ENCODE results near the gene EI24. TPM values are rescaled to one million over a fixed set of nuclear protein-coding genes. Genes with fewer than 3 reads are reported as not detected.

EI24 gene
- total RNA-seq, 1 donor from 2014 or later, result 122 TPM

Other genes with a start within 250 kb of the EI24 start
- gene FEZ1, start 73.2 kb upstream of the EI24 start, total RNA-seq, result 52.5 and 54.1 TPM in 2 replicates
- gene STT3A, start 23.4 kb downstream of the EI24 start, total RNA-seq, result 158 and 204 TPM in 2 replicates
- 20.1 and 45.7 TPM in 2 replicates for gene CHEK1, start 55.7 kb downstream of the EI24 start, total RNA-seq
- not detected in 2 replicates for gene ACRV1, start 111.4 kb downstream of the EI24 start, total RNA-seq
- not detected in 2 replicates for gene PATE1, start 176.8 kb downstream of the EI24 start, total RNA-seq
- not detected in 2 replicates for gene PATE2, start 209.4 kb downstream of the EI24 start, total RNA-seq
- gene PATE3, start 218.7 kb downstream of the EI24 start, total RNA-seq, result not detected in 2 replicates